Dermis microvascular lymphatic vessel endothelial cell (primary cell): ENCODE measurements around the gene PLPP1. TPM values are rescaled to one million over a fixed set of nuclear protein-coding genes. Genes with fewer than 3 reads are reported as not detected.
"Not testable (repeated sequence)": the region's sequence is repeated elsewhere in the genome, so short reads cannot be mapped to it uniquely, and the experiment has no call there.

Source experiments
- DNase-seq, 2 donors: peaks; one replicate each; pipeline versions ENCODE4 v3.0.0 to v3.0.0-alpha.2; 2010; ENCODE audit warnings: low read depth in 2 of 2
- total RNA-seq: library from RNA; depleted of rRNA; stranded (reverse); fragments of >200 nt; gene quantifications from 2 replicates; pipeline ENCODE4 v1.2.1, GENCODE V29; 2014

Gene PLPP1
- total RNA-seq, 1 donor from 2014 or later: 181 TPM

DNA sequence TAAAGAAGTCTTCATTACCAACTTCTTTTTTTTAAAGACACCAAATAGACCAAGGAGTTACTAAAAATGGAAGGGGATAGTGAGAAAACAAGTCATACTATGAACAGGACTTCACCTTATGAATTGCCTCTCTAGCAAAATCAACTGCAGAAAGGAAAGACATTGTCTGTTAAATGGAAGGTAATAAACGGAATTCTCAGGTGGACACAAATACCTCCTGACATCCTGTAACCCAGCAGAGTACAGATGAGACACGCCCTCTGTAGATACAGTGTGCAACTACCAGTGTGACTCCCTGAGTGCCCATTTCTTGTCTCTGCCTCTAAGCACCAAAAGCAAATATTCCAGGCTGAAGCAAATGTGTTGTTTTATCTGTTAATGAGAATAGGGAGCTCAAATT, 12.2 kb upstream of the PLPP1 start:
- no peak for DNase-seq

DNA sequence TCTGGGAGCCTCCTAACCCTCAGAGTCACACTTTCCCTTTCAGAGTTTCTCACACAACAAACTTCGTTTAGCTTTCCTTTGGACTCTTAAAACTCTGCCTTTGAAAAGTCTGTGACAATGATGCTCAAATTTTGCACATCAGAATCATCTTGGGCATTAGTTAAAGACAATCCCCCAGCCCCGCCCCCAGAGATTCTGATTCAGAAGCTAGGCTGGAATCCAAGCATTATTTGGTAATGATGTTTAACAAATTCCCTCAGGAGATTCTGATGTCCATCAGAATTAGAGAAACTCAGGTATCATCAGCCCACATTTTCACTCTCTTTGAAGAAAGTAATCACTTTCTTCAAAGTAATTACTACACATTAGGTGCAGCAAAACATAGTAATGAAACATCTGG, 9.6 kb upstream of the PLPP1 start:
- no peak for DNase-seq

DNA sequence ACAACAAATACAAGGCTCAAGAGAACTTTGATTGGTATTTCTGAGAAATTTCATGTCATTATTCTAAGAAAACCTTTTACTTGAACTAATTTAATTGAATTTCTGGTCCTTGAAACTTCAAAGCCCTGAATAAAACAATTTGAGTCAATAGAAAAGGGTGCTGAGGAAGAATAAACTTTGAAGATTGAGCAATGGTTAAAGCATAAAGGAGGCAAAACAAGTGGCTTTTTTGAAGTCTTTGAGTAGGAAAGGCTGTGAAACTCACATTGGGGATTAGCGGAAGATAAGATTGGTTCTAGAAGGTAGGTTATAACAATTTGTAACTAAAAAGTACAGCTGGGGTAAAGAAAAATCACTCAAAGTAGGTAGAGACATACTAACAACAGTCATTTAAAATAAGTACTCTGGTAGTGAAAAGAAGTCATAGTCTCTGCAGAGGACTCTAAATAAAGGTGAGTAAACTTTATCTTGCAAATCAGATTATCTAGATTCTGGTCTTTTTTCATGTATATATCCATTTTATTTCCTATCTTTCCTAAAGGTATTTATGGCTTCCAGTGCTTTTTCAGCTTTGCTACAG, 6.4 kb upstream of the PLPP1 start:
- no peak for DNase-seq

DNA sequence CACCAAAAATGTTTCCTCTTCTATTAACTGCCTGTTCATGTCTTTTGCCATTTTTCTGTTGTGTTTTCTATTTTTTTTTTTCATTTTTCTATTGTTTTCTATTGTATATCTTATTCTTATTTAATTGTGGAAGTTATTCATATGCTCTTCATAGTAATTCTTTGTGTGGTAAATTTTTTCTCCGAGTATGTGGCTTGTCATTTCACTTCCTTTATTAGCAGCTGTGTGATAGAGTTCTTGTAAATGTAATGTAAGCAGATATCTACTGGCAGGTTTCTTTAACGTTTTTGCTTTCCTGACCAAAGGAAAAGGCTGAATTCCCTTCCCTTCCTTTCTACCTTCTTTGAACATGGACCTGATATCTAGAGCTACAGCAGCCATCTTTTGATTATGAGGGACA, 5.8 kb upstream of the PLPP1 start:
- no peak for DNase-seq

DNA sequence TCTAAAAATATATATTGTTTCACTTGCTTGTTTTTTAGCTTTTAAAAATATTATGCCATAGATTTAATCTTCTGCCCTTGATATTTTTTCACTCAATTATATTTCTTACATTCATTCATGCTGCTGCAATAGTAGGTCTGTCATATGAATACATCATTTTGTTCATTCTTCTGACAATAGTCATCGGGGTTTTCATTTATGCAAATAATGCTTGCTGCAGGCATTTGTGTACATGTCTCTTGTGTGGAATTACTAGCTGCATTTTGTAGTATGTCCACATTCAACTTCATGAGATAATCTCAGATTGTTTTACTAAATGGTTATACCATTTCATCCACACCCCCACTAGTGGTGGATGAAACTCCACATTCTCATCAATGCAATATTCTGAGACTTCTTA, 5.3 kb upstream of the PLPP1 start:
- no peak for DNase-seq

DNA sequence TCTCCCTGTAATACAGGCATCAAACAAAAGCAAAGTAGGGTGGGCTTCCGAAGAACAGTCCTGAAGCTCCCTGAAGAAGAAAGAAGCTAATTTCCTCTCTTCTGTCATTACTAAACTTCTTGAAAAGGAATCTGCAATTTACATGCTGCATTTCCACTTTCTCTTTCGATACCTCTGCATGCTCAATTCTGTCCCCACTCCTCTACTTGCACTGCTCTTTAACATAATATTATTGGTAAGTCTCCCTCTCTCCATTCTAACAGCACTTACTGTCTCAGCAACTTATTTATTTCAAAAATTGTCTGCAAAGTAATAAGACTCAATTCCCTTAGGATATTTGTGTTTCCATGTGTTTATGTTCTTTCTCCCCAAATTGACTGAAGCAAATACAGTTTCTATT, 3.9 kb upstream of the PLPP1 start:
- DNase-seq: no peak

DNA sequence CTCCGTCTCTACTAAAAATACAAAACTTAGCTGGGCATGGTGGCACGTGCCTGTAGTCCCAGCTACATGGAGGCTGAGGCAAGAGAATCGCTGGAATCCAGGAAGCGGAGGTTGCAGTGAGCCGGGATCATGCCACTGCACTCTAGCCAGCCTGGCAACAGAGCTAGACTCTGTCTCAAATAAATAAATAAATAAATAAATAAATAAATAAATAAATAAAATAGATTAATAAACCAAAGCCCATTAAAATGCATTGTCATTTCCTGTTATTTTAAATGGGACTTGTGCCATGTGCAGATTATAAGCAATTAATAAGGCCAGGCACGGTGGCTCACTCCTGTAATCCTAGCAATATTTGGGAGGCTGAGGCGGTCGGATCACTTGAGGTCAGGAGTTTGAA, 2.6 kb upstream of the PLPP1 start:
- not testable (repeated sequence) for DNase-seq

DNA sequence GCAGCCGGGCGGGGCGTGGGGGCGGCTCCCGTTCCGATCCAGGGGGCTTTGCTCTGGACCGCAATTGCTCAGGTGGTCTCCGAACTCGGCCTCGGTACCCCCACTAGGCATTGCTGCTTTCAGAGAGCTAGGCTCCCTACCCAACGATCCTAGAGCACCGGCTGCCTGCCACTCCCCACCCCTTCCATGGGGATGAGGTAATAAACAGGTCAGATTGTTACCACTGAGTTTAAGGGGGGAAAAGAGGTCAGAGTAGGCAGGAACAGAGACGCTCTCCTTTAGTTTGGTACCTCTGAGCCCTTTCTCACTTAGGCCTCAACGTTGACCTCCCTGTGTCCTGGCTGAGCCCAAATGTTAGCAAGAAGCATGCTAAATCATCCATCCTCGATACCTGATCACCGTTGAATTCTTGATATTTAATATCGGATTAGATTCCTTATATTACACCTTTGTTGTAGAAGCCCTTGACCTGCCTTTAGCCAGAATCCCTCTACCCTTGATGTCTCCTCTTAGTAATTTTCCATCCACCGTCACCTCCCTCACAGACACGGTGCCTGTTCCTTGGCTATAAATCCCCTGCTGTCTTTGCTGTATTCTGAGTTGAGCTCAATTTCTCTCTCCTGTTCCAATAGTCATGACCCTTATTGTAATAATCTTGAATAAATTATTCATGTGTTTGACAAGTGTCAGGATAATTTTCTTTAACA, 588 bp upstream of the PLPP1 start:
- peak in 1 of 2 donors; percentile 7 for DNase-seq

DNA sequence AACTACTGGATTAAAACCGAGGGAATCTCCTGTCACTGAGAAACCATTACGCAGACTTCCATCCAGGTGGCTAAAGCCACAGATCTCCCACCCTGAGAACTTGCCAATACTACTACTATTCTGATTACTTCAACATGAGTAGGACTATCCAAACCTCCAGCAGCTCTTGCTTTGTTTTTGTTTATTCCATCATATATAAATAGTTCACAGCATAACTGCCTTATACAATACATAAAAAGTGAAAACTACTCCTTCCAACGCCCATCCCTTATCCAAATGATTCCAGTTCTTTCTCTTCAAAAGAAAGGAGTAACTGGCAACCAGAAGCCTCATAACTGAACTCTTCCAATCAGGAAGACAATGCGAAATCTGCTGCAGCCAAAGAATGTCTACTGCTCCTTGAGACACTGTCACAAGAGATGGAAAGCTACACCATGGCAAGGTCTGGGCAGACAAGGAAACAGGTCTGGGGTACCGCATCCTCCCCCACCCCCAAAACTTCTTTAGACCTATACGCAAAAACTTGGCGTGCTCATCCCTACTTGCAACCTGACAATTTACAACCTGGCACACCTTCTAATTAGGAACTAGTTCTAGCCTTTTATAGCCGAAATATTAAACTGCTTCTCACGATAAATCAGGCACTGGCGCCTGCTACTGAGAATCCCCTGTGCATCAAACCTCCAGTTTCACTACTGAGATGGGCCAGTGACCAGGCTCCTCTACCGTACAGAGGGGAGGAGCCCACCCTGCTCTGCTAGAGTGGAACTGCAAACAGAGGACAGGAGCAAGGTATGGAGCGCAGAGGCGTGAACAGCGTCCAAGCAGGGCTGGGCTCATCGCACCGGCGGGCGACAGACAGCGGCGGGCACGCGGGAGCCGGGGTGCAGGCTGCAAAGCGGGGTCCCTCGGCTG, 986 bp downstream of the PLPP1 start:
- DNase-seq: peak; percentile 52 to 66

DNA sequence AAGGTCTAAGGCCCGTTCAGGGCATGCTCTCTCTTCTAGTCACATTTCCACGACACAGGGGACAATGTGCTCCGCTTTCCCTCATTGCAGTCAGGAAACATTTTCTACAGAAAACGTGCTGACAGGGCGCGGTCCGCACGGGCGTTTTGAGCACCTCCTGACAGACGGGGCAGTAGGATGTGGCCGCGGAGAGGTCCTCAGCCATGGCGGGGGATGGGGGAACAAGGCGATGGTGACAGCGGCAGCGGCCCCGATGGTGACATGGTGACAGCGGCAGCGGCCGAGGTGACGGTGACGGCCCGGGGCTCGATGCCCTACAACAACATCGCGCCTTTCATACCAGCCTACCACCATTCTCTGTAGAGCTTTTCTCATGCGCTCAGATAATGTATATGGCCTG, 4.1 kb downstream of the PLPP1 start:
- no peak for DNase-seq

DNA sequence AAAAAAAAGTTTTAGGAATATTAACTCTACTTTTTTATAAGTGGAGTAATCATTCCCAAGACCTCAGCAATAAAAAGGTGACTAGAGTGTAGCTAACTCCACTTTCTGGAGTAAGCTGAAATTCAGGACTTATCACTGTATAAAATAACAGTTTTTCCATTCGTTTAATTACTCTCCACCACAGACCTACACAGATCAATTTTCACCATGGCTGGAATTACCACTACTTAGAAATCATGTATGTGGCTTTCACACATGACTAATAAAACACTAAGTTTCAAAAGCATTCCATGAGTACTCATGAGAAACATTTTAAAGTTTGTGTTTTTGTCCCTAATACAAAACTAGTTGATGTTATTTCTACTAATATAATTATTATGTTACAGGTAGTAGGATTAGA, 9.9 kb downstream of the PLPP1 start:
- DNase-seq: no peak

DNA sequence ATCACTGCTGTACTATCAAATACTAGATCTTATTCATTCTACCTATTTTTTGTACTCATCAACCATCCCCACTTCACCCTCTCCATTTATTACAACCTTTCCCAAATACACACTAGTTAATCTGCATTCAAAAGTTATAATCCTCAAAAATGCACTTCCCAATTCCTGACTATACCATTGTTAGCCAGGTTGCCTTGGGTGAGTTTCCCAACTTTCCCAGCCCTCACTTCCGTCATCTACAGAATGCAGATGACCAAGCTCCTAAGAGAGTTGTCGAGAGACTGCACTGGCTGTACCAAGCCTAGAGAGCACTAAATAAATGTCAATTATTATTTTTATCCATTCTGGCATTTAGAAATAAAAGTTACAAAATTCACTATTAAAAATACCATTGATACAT, 11.5 kb downstream of the PLPP1 start:
- DNase-seq: no peak

DNA sequence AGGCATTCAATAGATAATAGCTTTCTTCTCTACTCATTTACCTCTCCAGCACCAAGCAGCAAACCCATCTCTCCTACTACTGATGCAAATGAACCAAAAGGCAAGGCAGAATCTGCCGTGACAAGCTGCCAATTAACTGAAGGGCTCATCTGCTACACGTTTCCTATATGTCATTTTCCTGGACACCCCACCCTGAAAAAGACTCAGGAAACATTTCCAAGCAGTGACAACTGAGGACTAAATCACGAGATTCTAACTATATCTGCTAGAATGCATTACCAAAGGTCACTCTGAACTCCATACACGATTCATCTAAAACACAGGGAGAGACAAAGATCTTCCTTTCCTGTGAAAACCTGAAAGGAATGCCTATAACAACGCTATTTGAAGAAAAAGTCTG, 12.9 kb downstream of the PLPP1 start:
- peak; percentile 45 to 82 for DNase-seq

DNA sequence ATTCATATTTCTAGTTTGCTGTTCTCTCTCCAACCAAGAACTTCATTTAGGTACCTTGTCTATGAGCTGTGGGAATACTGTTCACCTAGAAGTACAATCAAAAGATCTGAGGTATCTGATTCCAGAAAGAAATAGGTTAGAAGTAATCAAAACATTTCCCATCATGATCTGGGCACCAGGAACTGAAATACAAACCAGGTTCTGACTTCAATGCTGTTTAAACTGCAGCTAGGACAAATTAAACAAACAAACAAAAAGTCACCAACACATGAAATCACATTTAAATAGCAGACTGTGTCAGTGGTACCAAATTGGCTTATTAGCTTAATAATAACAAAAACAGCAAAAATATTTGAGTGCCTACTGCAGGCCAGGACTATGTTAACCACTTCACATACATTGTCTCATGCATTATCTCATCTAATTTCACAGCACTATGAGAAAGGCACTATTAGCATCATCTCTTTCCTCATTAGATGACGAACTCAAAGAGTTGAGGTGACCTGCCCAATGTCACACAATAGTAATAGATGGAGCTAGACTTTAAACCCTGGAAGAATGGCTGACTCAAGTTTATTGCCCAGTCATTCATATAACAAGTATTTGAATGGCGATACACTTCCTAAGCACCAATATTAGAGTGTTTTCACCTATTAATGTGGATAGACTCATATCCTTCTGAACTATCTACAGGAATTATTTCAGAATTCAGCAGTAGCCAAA, 14.5 kb downstream of the PLPP1 start:
- no peak for DNase-seq

DNA sequence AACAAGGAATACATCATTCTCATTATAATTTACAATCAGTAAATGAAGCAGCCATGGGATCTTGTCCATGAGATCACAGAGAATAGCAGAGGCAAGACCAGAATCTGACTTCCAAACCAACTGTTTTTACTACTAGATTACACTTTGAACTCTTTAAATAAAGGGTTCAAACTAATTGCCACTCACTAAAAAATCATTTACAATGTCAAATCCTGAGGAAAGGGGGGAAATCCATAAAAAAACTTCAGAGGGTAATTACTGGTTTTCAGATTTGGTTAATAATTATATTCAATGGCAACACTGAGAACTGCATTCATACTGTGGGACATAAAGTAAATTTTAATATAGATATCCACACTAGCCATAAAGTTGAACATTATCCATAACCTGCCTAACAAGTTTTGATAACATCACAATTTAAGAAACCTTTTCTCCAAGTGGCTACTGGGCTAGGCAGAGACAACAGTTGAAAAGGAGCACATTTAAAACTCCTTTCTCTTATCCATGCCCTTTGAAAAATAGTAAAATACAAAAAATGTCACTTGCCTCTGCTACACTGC, 15.9 kb downstream of the PLPP1 start:
- DNase-seq: no peak

DNA sequence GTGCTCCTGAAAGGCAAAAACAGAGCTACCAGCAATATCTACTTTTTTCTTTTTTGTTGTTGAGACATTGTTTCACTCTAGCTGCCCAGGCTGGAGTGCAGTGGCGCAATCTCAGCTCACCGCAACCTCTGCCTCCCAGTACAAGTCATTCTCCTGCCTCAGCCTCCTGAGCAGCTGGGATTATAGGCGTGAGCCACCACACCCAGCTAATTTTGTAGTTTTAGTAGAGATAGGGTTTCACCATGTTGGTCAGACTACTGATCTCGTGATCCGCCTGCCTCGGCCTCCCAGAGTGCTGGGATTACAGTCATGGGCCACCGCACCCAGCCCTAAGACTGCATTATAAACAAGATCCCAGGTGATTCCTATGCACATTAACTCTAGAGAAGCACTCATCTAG, 17.0 kb downstream of the PLPP1 start:
- DNase-seq: no peak

DNA sequence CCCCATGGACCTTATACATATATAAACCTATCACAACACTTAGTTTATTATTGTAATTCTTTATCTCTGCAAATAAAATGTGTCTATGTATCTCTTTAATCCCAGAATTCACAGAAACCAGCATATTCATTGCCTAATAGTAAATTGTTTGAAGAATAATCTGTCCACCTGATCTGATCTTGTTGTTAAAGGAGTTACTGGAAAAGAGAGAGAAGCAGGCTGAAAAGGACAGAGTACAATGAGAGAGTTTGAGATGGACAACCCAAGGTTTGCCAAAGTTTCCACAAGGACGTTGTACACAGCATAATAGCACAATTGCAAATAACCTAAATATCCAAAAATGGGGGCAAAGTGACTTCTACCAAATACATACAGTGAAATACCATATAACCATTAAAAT, 23.8 kb downstream of the PLPP1 start:
- no peak for DNase-seq

DNA sequence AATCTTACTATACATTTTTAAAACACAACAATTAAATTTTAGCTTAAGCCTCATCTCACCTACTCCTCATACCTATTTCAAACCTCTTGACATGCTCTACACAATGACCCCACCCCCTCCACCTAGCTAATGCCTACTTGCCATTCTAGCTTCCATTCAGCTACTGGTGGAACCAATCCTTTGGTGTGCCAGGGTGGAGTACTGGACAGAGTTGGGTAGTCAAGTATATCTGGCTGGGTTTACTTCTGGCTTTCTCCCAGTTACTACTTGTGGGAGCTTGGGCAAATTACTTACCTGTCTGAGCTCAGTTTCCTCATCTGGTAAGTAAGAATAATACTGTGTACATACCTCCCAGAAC, 24.3 kb downstream of the PLPP1 start:
- DNase-seq: no peak

DNA sequence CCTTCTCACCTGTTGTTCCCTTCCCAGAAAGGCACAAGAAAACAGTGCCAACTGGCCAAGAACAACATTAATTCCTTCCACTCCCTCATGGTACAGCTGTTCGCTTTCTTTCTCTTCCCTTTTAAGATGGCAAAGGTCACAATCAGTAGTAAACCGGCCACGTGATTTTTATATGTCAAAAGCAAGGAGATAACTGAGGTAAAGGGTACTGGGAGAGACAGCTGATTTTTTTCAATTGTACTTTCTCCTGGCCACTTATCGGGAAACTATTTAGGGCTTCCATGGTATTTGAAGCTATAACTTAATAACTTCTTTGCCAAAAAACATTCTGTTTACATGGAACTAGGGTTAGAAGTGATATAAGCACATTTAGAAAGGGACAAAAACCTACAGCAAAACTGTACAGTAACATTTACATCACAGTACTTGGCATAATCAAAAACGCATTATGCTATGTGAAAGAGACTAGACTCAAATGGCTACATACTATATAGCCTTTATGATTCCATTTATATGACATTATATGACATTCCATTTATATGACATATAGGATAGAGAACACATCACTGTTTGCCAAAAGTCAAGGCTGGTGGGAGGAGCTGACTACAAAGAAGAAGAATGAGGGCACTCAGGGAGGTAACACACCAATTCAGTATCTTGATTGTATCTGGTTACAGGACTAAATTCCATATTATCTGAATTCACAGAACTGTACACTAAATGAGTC, 24.8 kb downstream of the PLPP1 start:
- peak in 1 of 2 donors; percentile 15 for DNase-seq

DNA sequence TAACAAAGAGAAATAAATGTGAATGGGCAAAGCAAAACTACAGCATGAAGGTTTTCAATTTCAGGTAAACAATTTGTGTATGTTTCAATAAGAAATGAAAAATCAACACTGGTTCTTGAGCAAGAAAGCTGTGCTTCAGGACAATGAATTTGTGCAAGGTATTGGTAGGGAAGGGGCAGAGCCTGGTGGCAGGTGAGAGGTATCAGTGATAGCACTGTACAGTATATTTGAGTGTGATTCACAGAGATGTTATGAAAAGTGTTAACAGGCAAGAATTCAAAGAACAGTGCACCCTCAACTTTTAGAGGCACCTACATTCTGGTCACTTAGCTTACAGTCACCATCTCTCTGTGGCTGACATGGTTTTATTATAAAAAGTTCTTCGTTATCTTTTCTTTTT, 25.7 kb downstream of the PLPP1 start:
- DNase-seq: no peak

DNA sequence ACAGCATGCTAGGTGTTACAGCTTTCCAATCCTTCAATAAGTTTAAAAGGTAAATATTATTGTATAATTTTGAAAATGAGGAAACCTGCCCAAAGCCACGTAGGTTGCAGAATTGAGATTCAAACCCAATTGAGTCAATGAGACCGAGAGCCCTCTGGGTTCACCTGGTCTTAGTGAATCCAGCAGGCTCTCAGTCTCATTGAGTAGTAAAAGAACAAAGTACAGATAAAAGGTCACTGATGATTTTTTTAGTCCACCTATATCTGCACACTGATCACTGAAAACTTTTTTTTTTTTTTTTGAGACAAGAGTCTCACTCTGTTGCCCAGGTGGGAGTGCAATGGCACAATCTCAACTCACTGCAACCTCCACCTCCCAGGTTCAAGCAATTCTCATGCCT, 27.2 kb downstream of the PLPP1 start:
- no peak for DNase-seq
